Measurements from ENCODE around the gene CDH5.

Gene CDH5

GRCh38 chr16:66400503-66401380, 34.3 kb downstream of the CDH5 start:
- no peak overlapping the region for H3K27ac ChIP-seq
- no peak for TF ChIP-seq ZFX (IDR thresholded peaks at IDR 0.05)
- no peak for TF ChIP-seq CTCF (conservative IDR thresholded peaks at IDR 0.05)

- no peak for TF ChIP-seq ZFX (IDR thresholded peaks at IDR 0.05)
- TF ChIP-seq CTCF (conservative IDR thresholded peaks at IDR 0.05) = no peak
- no peak overlapping the region for H3K27ac ChIP-seq
These were observed 35.1 kb downstream of the CDH5 start for GRCh38 chr16:66401610-66402009.

- TF ChIP-seq CTCF (conservative IDR thresholded peaks at IDR 0.05) = no peak
- TF ChIP-seq ZFX (IDR thresholded peaks at IDR 0.05) = no peak
- H3K27ac ChIP-seq = no peak overlapping the region
These were observed 35.7 kb downstream of the CDH5 start for GRCh38 chr16:66402166-66402565.

GRCh38 chr16:66402591-66403230, 36.2 kb downstream of the CDH5 start:
- TF ChIP-seq ZFX (IDR thresholded peaks at IDR 0.05) = no peak
- TF ChIP-seq CTCF (conservative IDR thresholded peaks at IDR 0.05) = no peak
- no peak overlapping the region for H3K27ac ChIP-seq

GRCh38 chr16:66403531-66404145, 37.1 kb downstream of the CDH5 start:
- TF ChIP-seq ZFX (IDR thresholded peaks at IDR 0.05) (no peak), CTCF (conservative IDR thresholded peaks at IDR 0.05) (no peak)
- H3K27ac ChIP-seq = no peak overlapping the region

GRCh38 chr16:66405057-66405783, 38.7 kb downstream of the CDH5 start:
- TF ChIP-seq ZFX (IDR thresholded peaks at IDR 0.05) = no peak
- TF ChIP-seq CTCF (conservative IDR thresholded peaks at IDR 0.05) = no peak
- no peak overlapping the region for H3K27ac ChIP-seq
